ENCODE measurements around the gene IL13RA2. TPM values are rescaled to one million over a fixed set of nuclear protein-coding genes. Genes with fewer than 3 reads are reported as not detected.

Gene IL13RA2
- total and polyA plus RNA-seq, 2 donors (not counting 3 experiments of a cell fraction or from before 2014, with no cell fraction given) = not detected

GRCh38 chrX:115018040-115018647 is 728 bp upstream of the IL13RA2 start:
- H3K27me3 ChIP-seq (ENCODE audit: control insufficient read depth in 2 of 2, insufficient read depth in 2 of 2, low read length in 2 of 2) = no peaks in the 10 kb centered on the region
- FAIRE-seq (no peak), DNase-seq (ENCODE audit: low read depth, low spot score) (no peak)
- dilution Hi-C loops (cut with MboI; ENCODE audit: extremely low pct_ligation_motif_present, low sequenced_read_pairs) (no loop called here), intact Hi-C loops (cut with micrococcal nuclease) (loop anchor here (2.0 kb wide), 1 partner anchor 129 kb away; no protein-coding TSS in a partner anchor)
- no peaks in the 10 kb centered on the region for H3K9me1 ChIP-seq (replicated peaks; ENCODE audit: control insufficient read depth, extremely low read depth, insufficient read depth, low read length)
- TF ChIP-seq POLR2A (IDR thresholded peaks at IDR 0.05; ENCODE audit: low read depth, low read length) = no peak
- no peak for TF ChIP-seq EZH2 (IDR thresholded peaks at IDR 0.05; ENCODE audit: borderline replicate concordance, low read depth, low read length, severe bottlenecking)
- no peak for TF ChIP-seq MAX (IDR thresholded peaks at IDR 0.05; ENCODE audit: insufficient read depth, insufficient read length)
- TF ChIP-seq CTCF (IDR thresholded peaks at IDR 0.05; ENCODE audit: extremely low read depth in 1 of 2, insufficient read depth in 1 of 2, low read depth in 1 of 2, low read length in 2 of 2) = peak; percentile 8 to 9
- no peak overlapping the region for H2AFZ ChIP-seq (ENCODE audit: low read depth, low read length)
- no peak overlapping the region for H3K4me2 ChIP-seq (ENCODE audit: insufficient read depth, low read length)
- H4K20me1 ChIP-seq (replicated peaks; ENCODE audit: control insufficient read depth, extremely low read depth, insufficient read depth, low read length) = no peaks in the 10 kb centered on the region
- H3K79me2 ChIP-seq (ENCODE audit: control insufficient read depth, insufficient read depth, low read length) = no peaks in the 10 kb centered on the region
- ChIA-PET POLR2A (no interaction called here), CTCF (interaction anchor here (0.6 to 1.4 kb wide), 7 partner anchors 12 to 392 kb away, joined by 3 to 6 read pairs (median 4); no protein-coding TSS in a partner anchor)
- H3K9me3 ChIP-seq (replicated peaks; ENCODE audit: control insufficient read depth, insufficient read depth, low read length) = no peaks in the 10 kb centered on the region
- H3K4me3 ChIP-seq (replicated peaks in 1 of 3; ENCODE audit: insufficient read depth in 1 of 3, low read depth in 1 of 3, low read length in 3 of 3) = no peak overlapping the region
- no peak overlapping the region for H3K9ac ChIP-seq (replicated peaks; ENCODE audit: extremely low read depth, insufficient read depth, low read length)
- no TSS peak for BruUV-seq (replicated peaks)
- no peaks in the 10 kb centered on the region for H3K36me3 ChIP-seq (ENCODE audit: control insufficient read depth in 2 of 2, extremely low read depth in 1 of 2, insufficient read depth in 2 of 2, low read length in 2 of 2)
- no peak overlapping the region for H3K27ac ChIP-seq (ENCODE audit: insufficient read depth, low read depth, low read length)
- peaks cover 10% of the 10 kb centered on the region for H3K4me1 ChIP-seq (ENCODE audit: control insufficient read depth, extremely low read depth, insufficient read depth, low read length)

GRCh38 chrX:115013705-115014104 is 3.7 kb downstream of the IL13RA2 start:
- dilution Hi-C loops (cut with MboI; ENCODE audit: extremely low pct_ligation_motif_present, low sequenced_read_pairs) (no loop called here), intact Hi-C loops (cut with micrococcal nuclease) (no loop called here)
- no peaks in the 10 kb centered on the region for H4K20me1 ChIP-seq (replicated peaks; ENCODE audit: control insufficient read depth, extremely low read depth, insufficient read depth, low read length)
- DNase-seq (ENCODE audit: low read depth, low spot score) (peak; percentile 4), FAIRE-seq (peak; percentile 8)
- no peaks in the 10 kb centered on the region for H3K9me3 ChIP-seq (replicated peaks; ENCODE audit: control insufficient read depth, insufficient read depth, low read length)
- TF ChIP-seq FOS (IDR thresholded peaks at IDR 0.05; ENCODE audit: borderline replicate concordance, insufficient read depth, low read length) (peak; percentile 24), CTCF (IDR thresholded peaks at IDR 0.05; ENCODE audit: extremely low read depth in 1 of 2, insufficient read depth in 1 of 2, low read depth in 1 of 2, low read length in 2 of 2) (no peak)
- no peaks in the 10 kb centered on the region for H3K79me2 ChIP-seq (ENCODE audit: control insufficient read depth, insufficient read depth, low read length)
- CTCF ChIA-PET = no interaction called here
- H3K4me3 ChIP-seq (replicated peaks in 1 of 3; ENCODE audit: insufficient read depth in 1 of 3, low read depth in 1 of 3, low read length in 3 of 3) = no peak overlapping the region
- BruUV-seq (replicated peaks) = no TSS peak
- H3K4me1 ChIP-seq (ENCODE audit: control insufficient read depth, extremely low read depth, insufficient read depth, low read length) = no peaks in the 10 kb centered on the region
- H3K9me1 ChIP-seq (replicated peaks; ENCODE audit: control insufficient read depth, extremely low read depth, insufficient read depth, low read length) = no peaks in the 10 kb centered on the region
- POLR2A ChIA-PET = no interaction called here
- H3K9ac ChIP-seq (replicated peaks; ENCODE audit: extremely low read depth, insufficient read depth, low read length) = no peak overlapping the region
- no peak overlapping the region for H3K27ac ChIP-seq (ENCODE audit: insufficient read depth, low read depth, low read length)
- H2AFZ ChIP-seq (ENCODE audit: low read depth, low read length) = no peak overlapping the region
- H3K36me3 ChIP-seq (ENCODE audit: control insufficient read depth in 2 of 2, extremely low read depth in 1 of 2, insufficient read depth in 2 of 2, low read length in 2 of 2) = no peaks in the 10 kb centered on the region
- H3K27me3 ChIP-seq (ENCODE audit: control insufficient read depth in 2 of 2, insufficient read depth in 2 of 2, low read length in 2 of 2) = no peaks in the 10 kb centered on the region
- no peak overlapping the region for H3K4me2 ChIP-seq (ENCODE audit: insufficient read depth, low read length)

All from endothelial cell of umbilical vein (primary cell).